Measurements from ENCODE around the gene TATDN2. TPM values are rescaled to one million over a fixed set of nuclear protein-coding genes. Genes with fewer than 3 reads are reported as not detected.

Gene TATDN2
- total RNA-seq, 1 donor from 2014 or later: 31.8 TPM

GRCh38 chr3:10238345-10239183 is 9.7 kb upstream of the TATDN2 start:
- no peak overlapping the region for H3K27ac Mint-ChIP-seq (ENCODE audit: unreplicated experiment)

GRCh38 chr3:10240799-10241198 is 7.5 kb upstream of the TATDN2 start:
- Mint-ChIP-seq H3K4me1 (ENCODE audit: low read depth) (no peaks in the 10 kb centered on the region), H3K4me3 (ENCODE audit: unreplicated experiment) (no peak overlapping the region), H3K27ac (ENCODE audit: unreplicated experiment) (no peak overlapping the region), H3K27me3 (ENCODE audit: low read depth) (no peaks in the 10 kb centered on the region), H3K36me3 (ENCODE audit: low read depth) (peaks cover 11% of the 10 kb centered on the region), H3K9me3 (ENCODE audit: low read depth) (peaks cover 9% of the 10 kb centered on the region)
- no peak for TF ChIP-seq CTCF (IDR thresholded peaks at IDR 0.05)
- peak; percentile 24 for DNase-seq (ENCODE audit: low spot score)

More at GRCh38 chr3:10238345-10239183, 9.7 kb upstream of the TATDN2 start:
- peak; percentile 57 for DNase-seq (ENCODE audit: low spot score)
- Mint-ChIP-seq H3K27me3 (ENCODE audit: low read depth) (no peaks in the 10 kb centered on the region), H3K4me3 (ENCODE audit: unreplicated experiment) (no peak overlapping the region), H3K9me3 (ENCODE audit: low read depth) (no peaks in the 10 kb centered on the region), H3K4me1 (ENCODE audit: low read depth) (no peaks in the 10 kb centered on the region), H3K36me3 (ENCODE audit: low read depth) (peaks cover 5% of the 10 kb centered on the region)
- no peak for TF ChIP-seq CTCF (IDR thresholded peaks at IDR 0.05)

- Mint-ChIP-seq H3K27me3 (ENCODE audit: low read depth) (no peaks in the 10 kb centered on the region), H3K36me3 (ENCODE audit: low read depth) (peaks cover 10% of the 10 kb centered on the region), H3K27ac (ENCODE audit: unreplicated experiment) (no peak overlapping the region), H3K4me1 (ENCODE audit: low read depth) (no peaks in the 10 kb centered on the region), H3K4me3 (ENCODE audit: unreplicated experiment) (no peak overlapping the region), H3K9me3 (ENCODE audit: low read depth) (peaks cover 12% of the 10 kb centered on the region)
- peak; percentile 18 for DNase-seq (ENCODE audit: low spot score)
- no peak for TF ChIP-seq CTCF (IDR thresholded peaks at IDR 0.05)
These were observed 5.8 kb upstream of the TATDN2 start for GRCh38 chr3:10242182-10243065.

GRCh38 chr3:10244009-10244408 is 4.2 kb upstream of the TATDN2 start:
- peak; percentile 14 for DNase-seq (ENCODE audit: low spot score)
- Mint-ChIP-seq H3K4me3 (ENCODE audit: unreplicated experiment) (no peak overlapping the region), H3K36me3 (ENCODE audit: low read depth) (peaks cover 10% of the 10 kb centered on the region), H3K27me3 (ENCODE audit: low read depth) (no peaks in the 10 kb centered on the region), H3K9me3 (ENCODE audit: low read depth) (peaks cover 12% of the 10 kb centered on the region), H3K4me1 (ENCODE audit: low read depth) (peaks cover 6% of the 10 kb centered on the region), H3K27ac (ENCODE audit: unreplicated experiment) (no peak overlapping the region)
- no peak for TF ChIP-seq CTCF (IDR thresholded peaks at IDR 0.05)

- no peaks in the 10 kb centered on the region for H3K27me3 Mint-ChIP-seq (ENCODE audit: low read depth)
- no peak overlapping the region for H3K4me3 Mint-ChIP-seq (ENCODE audit: unreplicated experiment)
- TF ChIP-seq CTCF (IDR thresholded peaks at IDR 0.05): no peak
- peaks cover 10% of the 10 kb centered on the region for H3K36me3 Mint-ChIP-seq (ENCODE audit: low read depth)
- H3K9me3 Mint-ChIP-seq (ENCODE audit: low read depth): peaks cover 12% of the 10 kb centered on the region
- no peak overlapping the region for H3K27ac Mint-ChIP-seq (ENCODE audit: unreplicated experiment)
- peaks cover 16% of the 10 kb centered on the region for H3K4me1 Mint-ChIP-seq (ENCODE audit: low read depth)
- DNase-seq (ENCODE audit: low spot score): no peak
These were observed 3.1 kb upstream of the TATDN2 start for GRCh38 chr3:10245081-10245712.

Data from chondrocyte (in vitro differentiated cells).